ENCODE data around the gene C1orf159.

The C1orf159 gene

GRCh38 chr1:1085171-1085841 is 30.6 kb downstream of the C1orf159 start:
- Histone ChIP-seq H3K4me3 (no peak overlapping the region), H3K27ac (no peak overlapping the region)
- peak; percentile 71 for DNase-seq (ENCODE audit: low spot score)
- TF ChIP-seq CTCF (IDR thresholded peaks at IDR 0.05): no peak

- no peak overlapping the region for H3K27ac ChIP-seq
- H3K4me3 ChIP-seq: no peak overlapping the region
- DNase-seq (ENCODE audit: low spot score): peak; percentile 68
- TF ChIP-seq CTCF (IDR thresholded peaks at IDR 0.05): no peak
Observed at GRCh38 chr1:1084372-1085170, 31.3 kb downstream of the C1orf159 start.

GRCh38 chr1:1083416-1084371 is 32.2 kb downstream of the C1orf159 start:
- H3K27ac ChIP-seq: no peak overlapping the region
- H3K4me3 ChIP-seq: no peak overlapping the region
- peak; percentile 64 for DNase-seq (ENCODE audit: low spot score)
- TF ChIP-seq CTCF (IDR thresholded peaks at IDR 0.05): no peak

- no peak for TF ChIP-seq CTCF (IDR thresholded peaks at IDR 0.05)
- no peak overlapping the region for H3K4me3 ChIP-seq
- DNase-seq (ENCODE audit: low spot score): peak; percentile 71
- no peak overlapping the region for H3K27ac ChIP-seq
Observed at GRCh38 chr1:1082776-1083415, 33.0 kb downstream of the C1orf159 start.

- Histone ChIP-seq H3K27ac (no peak overlapping the region), H3K4me3 (no peak overlapping the region)
- TF ChIP-seq CTCF (IDR thresholded peaks at IDR 0.05): no peak
- peak; percentile 71 for DNase-seq (ENCODE audit: low spot score)
Observed at GRCh38 chr1:1082239-1082775, 33.6 kb downstream of the C1orf159 start.
